CD4-positive, alpha-beta T cell treated with Interferon alpha-2 for 1 hour (primary cell): ENCODE measurements around the gene CRTAC1.
A peak's percentile ranks its signal among the peaks of the same experiment; 100 is the strongest.

Experiments
- DNase-seq, 2 donors: peaks; one replicate each; pipeline ENCODE4 v3.0.0-alpha.2; 2020 to 2022

Gene CRTAC1

GRCh38 chr10:97920865-97921264 lies 109.6 kb downstream of the CRTAC1 start:
- DNase-seq, result no peak

DNA sequence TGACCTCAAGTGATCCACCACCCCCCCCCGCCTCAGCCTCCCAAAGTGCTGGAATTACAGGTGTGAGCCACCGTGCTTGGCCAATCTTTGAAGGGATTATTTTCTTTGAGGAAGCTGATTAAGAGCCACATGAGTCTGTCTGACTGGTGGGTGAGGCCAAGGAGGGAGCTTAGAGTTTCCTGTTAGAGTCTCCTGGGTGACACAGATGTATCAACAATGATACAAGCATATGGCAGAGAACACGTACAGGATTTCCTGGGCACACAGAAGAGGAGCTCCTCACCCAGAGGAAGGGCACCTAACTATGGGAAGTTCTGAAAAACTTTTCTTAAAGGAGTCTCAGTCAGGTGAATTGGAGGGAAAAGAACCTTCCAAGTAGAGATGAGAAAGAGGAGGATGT lies 111.4 kb downstream of the CRTAC1 start:
- DNase-seq, result no peak

GRCh38 chr10:97916586-97916985 lies 113.8 kb downstream of the CRTAC1 start:
- no peak for DNase-seq

GRCh38 chr10:97915346-97916131 lies 114.9 kb downstream of the CRTAC1 start:
- no peak for DNase-seq

DNA sequence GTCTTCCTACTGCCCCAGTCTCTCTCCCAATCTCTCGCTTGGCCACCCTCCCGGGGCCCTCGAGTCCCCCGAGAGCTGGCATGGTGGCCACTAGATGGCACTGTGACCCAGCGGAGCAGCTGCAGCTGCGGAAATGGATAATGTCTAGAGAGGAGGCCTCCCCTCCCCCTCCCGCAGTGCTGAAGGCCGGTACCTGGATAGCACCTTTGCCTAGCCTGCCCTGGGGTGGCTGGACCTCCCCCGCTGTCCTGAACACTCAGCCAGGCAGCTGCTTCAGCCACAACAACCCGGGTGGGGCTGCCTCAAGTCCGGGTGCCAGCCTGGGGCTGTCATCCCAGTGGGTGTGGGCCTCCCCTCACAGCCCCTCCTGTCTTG lies 115.6 kb downstream of the CRTAC1 start:
- peak; percentile 56 to 72 for DNase-seq

DNA sequence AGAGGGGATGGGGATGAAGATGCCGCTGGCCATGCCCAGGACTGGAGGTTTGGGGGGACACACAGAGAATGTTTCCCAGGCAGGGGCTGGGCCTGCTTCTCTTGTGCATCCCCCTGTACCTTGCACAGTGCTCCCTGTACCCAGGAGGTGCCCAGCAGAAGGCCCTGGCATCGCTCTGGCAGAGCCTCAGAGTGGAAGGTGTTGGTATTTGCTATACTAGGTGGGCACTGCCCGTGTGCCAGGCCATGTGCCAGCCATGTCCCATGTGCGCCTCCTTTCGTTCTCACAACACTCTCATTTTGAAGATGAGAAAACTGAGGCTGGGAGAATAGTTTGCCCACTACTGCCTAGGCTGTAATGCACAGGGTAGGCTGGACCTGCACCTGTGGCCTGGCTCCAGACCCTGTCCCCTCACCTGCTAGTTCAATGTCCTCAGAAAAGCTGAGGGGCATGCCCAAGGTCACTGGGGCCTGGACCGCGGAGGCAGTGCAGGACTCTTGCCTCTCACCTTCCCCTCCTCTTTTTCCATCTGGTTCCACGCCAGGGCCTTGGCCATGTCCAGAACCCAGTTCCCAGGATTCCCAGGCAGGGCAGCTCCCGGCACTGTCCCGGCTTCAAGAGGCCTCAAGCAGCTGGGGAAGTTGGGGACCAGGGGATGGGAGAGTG lies 116.1 kb downstream of the CRTAC1 start:
- DNase-seq, result no peak

DNA sequence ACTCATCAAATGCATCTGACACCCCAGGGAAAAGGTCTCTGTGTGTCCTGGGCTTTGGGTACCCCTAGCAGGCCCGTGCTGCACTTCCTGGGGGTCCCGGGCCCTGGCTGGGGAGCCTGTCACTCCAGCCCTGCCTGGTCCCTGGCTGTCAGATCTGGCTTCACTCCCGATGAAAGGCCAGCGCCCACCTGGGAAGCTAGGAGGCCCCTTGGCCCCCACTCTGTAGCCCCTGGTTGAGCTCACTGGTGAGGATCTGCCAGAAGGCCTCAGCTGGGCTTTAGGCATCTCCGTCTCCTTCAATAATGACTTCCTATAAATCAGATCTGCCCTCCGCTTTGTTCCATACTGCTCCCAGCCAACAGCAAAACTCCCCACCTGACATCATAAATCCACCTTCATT lies 116.8 kb downstream of the CRTAC1 start:
- no peak for DNase-seq

GRCh38 chr10:97913193-97913592 lies 117.2 kb downstream of the CRTAC1 start:
- no peak for DNase-seq

DNA sequence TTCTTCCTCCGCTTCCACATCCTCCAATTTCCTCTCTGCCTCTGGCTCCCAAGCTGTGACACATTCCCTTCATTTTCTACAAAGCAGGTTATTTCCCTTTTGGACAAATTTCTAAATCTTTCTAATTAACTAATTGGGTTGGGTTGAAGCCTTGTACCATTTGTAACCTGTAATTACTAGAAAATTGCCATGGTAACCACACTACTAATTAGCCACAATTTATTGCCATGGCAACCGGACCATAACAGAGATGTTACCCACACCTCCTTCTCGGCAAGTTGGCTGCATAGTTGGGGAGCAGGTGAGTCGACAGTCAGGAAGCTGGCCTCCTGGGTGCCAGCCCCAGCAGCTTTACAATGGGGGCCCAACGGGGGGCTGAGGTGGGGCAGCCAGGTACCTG lies 119.2 kb downstream of the CRTAC1 start:
- no peak for DNase-seq

DNA sequence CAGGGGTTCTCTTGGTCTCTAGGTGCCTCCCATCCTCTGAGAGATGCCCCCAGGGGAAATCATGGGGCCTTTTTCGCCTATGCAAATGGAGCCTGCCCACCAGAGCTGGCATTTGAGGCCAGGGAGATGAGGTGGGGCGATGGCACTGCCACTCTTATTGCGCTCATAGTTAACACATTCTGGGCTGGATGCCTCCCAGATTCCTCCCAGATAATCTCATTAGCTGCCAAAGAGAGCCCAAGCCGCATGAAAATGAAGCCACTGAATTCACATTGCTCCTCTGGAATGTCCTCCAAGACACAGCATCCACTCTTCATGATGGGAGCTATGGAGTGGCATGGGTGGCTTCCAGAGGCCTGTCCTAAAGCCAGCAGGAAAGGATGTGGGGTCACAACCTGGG lies 119.8 kb downstream of the CRTAC1 start:
- DNase-seq, result no peak

- no peak for DNase-seq
Observed at GRCh38 chr10:97907830-97908229, 122.6 kb downstream of the CRTAC1 start.

- no peak for DNase-seq
Observed at GRCh38 chr10:97907211-97907610, 123.2 kb downstream of the CRTAC1 start.

DNA sequence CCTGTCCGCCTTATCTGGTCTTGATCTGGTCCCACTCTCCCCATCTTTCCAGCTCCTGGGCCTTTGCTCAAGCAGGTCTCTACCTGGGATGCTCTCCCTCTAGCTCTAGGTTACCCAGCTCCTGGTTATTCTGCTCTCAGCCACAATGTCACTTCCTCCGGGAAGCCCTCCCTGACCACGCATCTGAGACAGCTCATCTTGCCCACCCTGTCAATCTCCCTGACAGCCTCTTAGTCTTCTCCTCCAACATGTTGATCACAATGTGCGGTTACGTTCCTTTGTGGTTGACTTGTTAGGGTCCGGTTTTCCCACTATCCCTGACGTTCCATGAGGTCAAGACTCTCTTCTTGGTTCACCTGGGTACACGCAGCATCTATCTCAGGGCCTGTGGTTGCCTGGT lies 125.1 kb downstream of the CRTAC1 start:
- no peak for DNase-seq

- no peak for DNase-seq
Observed at GRCh38 chr10:97904576-97904975, 125.8 kb downstream of the CRTAC1 start.

- DNase-seq, result no peak
Observed at GRCh38 chr10:97904018-97904381, 126.4 kb downstream of the CRTAC1 start.

DNA sequence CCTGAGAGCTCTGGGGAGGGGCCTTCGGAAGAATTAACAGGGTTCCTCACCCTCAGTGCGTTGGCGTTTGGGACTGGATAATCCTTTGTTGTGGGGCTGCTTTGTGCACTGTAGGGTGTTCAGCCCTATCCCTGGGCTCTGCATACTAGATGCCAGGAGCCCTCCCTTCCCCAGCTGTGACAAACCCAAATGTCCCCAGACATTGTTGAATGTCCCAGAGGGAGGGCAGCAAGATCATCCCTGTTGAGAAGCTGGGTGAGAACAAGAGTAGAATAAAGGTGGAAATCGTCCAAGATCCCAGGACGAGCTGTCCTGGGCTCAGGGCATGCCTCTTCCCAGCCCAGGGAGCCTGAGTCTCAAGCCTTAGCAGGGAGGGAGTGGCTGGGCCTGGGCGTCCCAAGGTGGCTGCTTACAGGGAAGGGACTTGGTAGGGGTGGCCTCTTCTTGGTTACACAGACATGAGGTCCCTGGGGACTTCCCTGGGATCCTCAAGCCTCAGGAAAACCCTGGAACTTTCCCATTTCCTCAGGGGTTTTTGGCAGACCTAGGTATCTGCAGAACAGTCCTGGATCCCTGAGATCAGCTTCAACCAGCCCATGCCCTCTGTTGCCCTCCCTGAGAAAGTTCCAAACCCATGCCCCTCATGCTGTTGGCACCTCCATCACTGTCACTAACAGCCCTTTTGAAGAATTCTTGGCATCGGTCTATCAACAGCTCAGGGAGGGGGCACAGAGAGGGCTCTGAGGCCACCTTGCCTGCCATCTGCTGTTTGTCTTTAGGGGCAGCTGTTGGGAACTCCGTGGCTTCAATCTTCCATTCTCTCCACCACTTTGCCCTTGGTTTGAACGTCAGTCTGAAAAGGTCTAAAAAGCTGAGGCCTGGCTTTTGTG lies 127.0 kb downstream of the CRTAC1 start:
- DNase-seq, result no peak

DNA sequence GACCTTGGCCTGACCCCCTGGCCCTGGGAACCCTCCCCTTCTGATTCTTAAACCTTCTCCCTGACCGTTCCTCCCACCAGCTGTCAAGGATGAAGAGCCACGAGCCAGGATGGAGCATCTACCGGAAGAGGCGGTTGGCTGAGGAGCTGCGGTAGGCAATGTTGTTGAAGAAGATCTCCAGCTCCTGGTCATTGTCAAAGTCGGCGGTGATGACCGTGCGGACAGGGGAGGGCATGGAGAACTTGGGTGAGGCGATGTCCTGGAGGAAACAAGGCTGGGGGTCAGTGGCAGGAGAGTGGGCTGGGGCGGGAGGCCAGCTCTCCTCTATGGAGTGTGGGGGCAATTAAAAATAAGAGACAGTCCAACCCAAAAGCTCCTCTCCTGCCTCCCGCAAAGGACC lies 129.0 kb downstream of the CRTAC1 start:
- no peak for DNase-seq

- no peak for DNase-seq
Observed at GRCh38 chr10:97898429-97898828, 132.0 kb downstream of the CRTAC1 start.

DNA sequence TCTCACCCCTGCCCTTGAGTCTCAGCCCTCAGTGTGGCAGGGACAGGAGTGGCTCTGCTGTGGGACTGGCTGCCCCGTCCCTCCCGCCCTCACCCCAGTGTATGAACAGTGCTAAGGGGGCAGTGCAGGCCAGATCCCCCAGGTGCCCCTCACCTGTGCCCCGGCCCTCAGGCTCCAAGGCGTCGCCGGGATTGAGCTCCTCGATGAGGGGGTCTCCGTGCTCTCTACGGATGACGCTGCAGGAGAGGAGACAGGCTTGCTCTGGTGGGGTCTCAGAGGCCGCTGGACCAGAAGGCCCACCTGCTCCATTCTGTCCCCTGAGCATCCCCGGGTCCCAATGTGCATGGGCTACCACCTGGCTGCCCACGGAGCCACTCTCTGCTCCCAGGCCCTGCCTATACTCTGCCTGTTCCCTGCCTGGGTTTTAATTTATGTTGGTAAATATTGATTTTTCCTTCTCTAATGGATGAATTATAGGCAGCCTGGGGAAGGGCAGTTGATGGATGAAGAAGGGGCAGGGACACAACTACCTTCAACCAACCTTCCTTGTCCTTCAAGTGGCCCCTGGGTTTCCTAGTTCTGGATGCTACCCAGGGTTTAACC lies 133.6 kb downstream of the CRTAC1 start:
- DNase-seq, result no peak

GRCh38 chr10:97895915-97896314 lies 134.5 kb downstream of the CRTAC1 start:
- DNase-seq, result no peak

GRCh38 chr10:97895084-97895483 lies 135.3 kb downstream of the CRTAC1 start:
- no peak for DNase-seq

DNA sequence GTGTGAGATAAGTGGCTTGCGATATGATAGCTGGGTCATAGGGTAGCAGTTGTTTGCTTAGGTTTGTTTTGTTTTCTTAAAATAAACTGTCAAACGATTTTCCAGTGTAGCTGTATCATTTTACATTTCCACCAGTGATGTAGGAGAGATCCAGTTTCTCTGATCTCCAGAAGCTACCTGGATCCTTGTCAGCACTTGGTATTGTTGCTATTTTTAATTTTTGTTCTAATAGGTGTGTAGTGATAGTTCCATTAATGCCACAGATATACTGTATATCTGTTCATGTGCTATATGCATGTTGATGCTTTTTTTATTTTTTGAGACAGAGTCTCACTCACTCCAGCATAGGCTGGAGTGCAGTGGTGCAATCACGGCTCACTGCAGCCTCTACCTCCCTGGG lies 136.3 kb downstream of the CRTAC1 start:
- DNase-seq, result no peak

- DNase-seq, result no peak
Observed at GRCh38 chr10:97892939-97893338, 137.5 kb downstream of the CRTAC1 start.
